ENCODE results near the gene RPUSD4. TPM values are rescaled to one million over a fixed set of nuclear protein-coding genes. Genes with fewer than 3 reads are reported as not detected.

The RPUSD4 gene
- total and polyA plus RNA-seq, 2 donors (not counting 1 experiment from before 2014, with no cell fraction given): 24.5 to 50.4 TPM

DNA sequence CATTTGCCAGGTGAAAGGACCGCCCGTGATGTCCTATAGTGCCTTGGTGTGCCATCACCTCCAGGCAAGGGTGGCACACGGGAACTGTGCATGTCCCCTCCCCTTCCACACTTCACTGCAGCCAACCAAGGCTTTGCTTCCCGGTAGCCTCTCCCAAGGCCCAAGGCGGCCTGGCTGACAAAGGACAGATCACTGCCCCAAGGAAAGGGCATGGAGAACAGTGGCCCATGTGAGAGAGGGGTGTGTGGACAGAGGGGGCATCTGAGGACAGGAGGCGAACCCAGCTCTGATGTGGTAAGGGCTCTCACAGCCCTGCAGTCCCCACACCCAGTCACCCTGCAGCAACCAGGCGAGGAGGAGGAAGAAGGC lies 50.4 kb downstream of the RPUSD4 start:
- DNase-seq (no peak), ATAC-seq (ENCODE audit: low read depth) (no peak)
- peaks cover 12% of the 10 kb centered on the region for H3K27me3 Mint-ChIP-seq
- Histone ChIP-seq H3K36me3 (replicated peaks in 1 of 2; ENCODE audit: control extremely low read depth in 1 of 2, control insufficient read depth in 1 of 2, extremely low read depth in 1 of 2, insufficient read depth in 2 of 2, low read length in 1 of 2) (no peaks in the 10 kb centered on the region), H2AFZ (ENCODE audit: insufficient read depth, low read depth, low read length, poor library complexity, severe bottlenecking) (no peak overlapping the region), H3K79me2 (ENCODE audit: control insufficient read depth, insufficient read depth, low read length) (no peaks in the 10 kb centered on the region), H4K20me1 (ENCODE audit: control insufficient read depth, insufficient read depth, low read length, poor library complexity, severe bottlenecking) (no peaks in the 10 kb centered on the region), H3K27me3 (replicated peaks in 1 of 4; ENCODE audit: control extremely low read depth in 1 of 4, control insufficient read depth in 3 of 4, insufficient read depth in 4 of 4, low read length in 3 of 4) (no peaks in the 10 kb centered on the region), H3K4me2 (replicated peaks; ENCODE audit: low read depth, low read length, poor library complexity, severe bottlenecking) (no peak overlapping the region), H3K4me3 (ENCODE audit: control extremely low read depth in 1 of 5, extremely low read depth in 1 of 5, insufficient read depth in 1 of 5, low read depth in 2 of 5, low read length in 4 of 5) (no peak overlapping the region), H3K27ac (ENCODE audit: low read length in 2 of 2) (no peak overlapping the region), H3K9me3 (ENCODE audit: control extremely low read depth in 1 of 3, control insufficient read depth in 2 of 3, insufficient read depth in 1 of 3, low read length in 2 of 3) (no peaks in the 10 kb centered on the region), H3K4me1 (ENCODE audit: control insufficient read depth in 2 of 2, insufficient read depth in 2 of 2, low read length in 2 of 2) (no peaks in the 10 kb centered on the region), H3K9ac (ENCODE audit: low read length) (no peak overlapping the region)
- TF ChIP-seq, protein P1, sequence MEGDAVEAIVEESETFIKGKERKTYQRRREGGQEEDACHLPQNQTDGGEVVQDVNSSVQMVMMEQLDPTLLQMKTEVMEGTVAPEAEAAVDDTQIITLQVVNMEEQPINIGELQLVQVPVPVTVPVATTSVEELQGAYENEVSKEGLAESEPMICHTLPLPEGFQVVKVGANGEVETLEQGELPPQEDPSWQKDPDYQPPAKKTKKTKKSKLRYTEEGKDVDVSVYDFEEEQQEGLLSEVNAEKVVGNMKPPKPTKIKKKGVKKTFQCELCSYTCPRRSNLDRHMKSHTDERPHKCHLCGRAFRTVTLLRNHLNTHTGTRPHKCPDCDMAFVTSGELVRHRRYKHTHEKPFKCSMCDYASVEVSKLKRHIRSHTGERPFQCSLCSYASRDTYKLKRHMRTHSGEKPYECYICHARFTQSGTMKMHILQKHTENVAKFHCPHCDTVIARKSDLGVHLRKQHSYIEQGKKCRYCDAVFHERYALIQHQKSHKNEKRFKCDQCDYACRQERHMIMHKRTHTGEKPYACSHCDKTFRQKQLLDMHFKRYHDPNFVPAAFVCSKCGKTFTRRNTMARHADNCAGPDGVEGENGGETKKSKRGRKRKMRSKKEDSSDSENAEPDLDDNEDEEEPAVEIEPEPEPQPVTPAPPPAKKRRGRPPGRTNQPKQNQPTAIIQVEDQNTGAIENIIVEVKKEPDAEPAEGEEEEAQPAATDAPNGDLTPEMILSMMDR (IDR thresholded peaks at IDR 0.05): no peak
- no peak for TF ChIP-seq EZH2 (IDR thresholded peaks at IDR 0.05; ENCODE audit: borderline replicate concordance, insufficient read depth, low read depth, low read length, poor library complexity, severe bottlenecking)
- H3K4me3 Mint-ChIP-seq: no peak overlapping the region
- no peaks in the 10 kb centered on the region for H3K9me3 Mint-ChIP-seq (ENCODE audit: insufficient read depth)
- H3K27ac Mint-ChIP-seq: no peak overlapping the region
- no peaks in the 10 kb centered on the region for H3K4me1 Mint-ChIP-seq
- intact Hi-C loops (cut with micrococcal nuclease): no loop called here
- CTCF ChIA-PET: no interaction called here
- 100% methylated on average over 1 of the region's 7 CpGs for WGBS (ENCODE audit: insufficient coverage)
- POLR2A ChIA-PET: no interaction called here

DNA sequence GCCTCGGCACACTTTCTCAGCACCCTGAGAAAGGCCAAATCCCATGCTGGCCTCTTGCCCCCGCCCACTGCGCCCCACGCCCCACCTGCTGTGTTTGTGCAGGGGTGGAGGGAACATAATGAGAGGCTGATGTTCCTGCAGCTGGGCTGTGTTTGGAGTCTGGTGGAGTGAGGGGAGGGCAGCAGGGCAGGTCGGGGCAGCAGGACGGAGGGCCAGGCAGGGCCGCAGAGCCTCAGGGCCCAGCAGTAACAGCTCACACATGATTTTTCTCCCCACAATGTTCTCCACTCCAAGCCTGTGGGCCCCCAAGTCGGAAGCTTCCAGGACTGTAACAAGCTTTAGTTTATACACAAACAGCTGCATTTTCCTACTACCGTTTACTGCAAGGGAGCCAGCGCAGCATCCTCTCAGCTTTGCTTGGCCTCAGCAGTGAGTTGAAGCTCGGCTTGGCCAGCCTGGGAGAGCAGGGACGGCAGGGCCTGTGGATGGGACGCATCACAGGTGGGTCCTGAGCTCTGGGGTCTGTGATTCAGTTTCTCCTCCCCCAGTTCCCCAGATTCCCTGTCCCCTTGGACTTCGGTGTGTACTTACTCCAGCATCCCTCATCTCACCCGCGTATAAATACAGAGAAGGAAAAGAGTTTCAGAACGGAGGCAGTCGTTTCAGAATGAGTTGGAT lies 51.0 kb downstream of the RPUSD4 start:
- Mint-ChIP-seq H3K27ac (no peak overlapping the region), H3K4me3 (no peak overlapping the region), H3K9me3 (ENCODE audit: insufficient read depth) (no peaks in the 10 kb centered on the region), H3K27me3 (peaks cover 12% of the 10 kb centered on the region), H3K4me1 (no peaks in the 10 kb centered on the region)
- Histone ChIP-seq H3K27me3 (replicated peaks in 1 of 4; ENCODE audit: control extremely low read depth in 1 of 4, control insufficient read depth in 3 of 4, insufficient read depth in 4 of 4, low read length in 3 of 4) (no peaks in the 10 kb centered on the region), H3K27ac (ENCODE audit: low read length in 2 of 2) (no peak overlapping the region), H4K20me1 (ENCODE audit: control insufficient read depth, insufficient read depth, low read length, poor library complexity, severe bottlenecking) (no peaks in the 10 kb centered on the region), H3K4me2 (replicated peaks; ENCODE audit: low read depth, low read length, poor library complexity, severe bottlenecking) (no peak overlapping the region), H2AFZ (ENCODE audit: insufficient read depth, low read depth, low read length, poor library complexity, severe bottlenecking) (no peak overlapping the region), H3K9ac (ENCODE audit: low read length) (no peak overlapping the region), H3K36me3 (replicated peaks in 1 of 2; ENCODE audit: control extremely low read depth in 1 of 2, control insufficient read depth in 1 of 2, extremely low read depth in 1 of 2, insufficient read depth in 2 of 2, low read length in 1 of 2) (no peaks in the 10 kb centered on the region), H3K9me3 (ENCODE audit: control extremely low read depth in 1 of 3, control insufficient read depth in 2 of 3, insufficient read depth in 1 of 3, low read length in 2 of 3) (no peaks in the 10 kb centered on the region), H3K4me3 (ENCODE audit: control extremely low read depth in 1 of 5, extremely low read depth in 1 of 5, insufficient read depth in 1 of 5, low read depth in 2 of 5, low read length in 4 of 5) (no peak overlapping the region), H3K4me1 (ENCODE audit: control insufficient read depth in 2 of 2, insufficient read depth in 2 of 2, low read length in 2 of 2) (no peaks in the 10 kb centered on the region), H3K79me2 (ENCODE audit: control insufficient read depth, insufficient read depth, low read length) (no peaks in the 10 kb centered on the region)
- ATAC-seq (ENCODE audit: low read depth): no peak
- ChIA-PET CTCF (no interaction called here), POLR2A (no interaction called here)
- WGBS (ENCODE audit: insufficient coverage): 88% methylated on average over 10 of the region's 18 CpGs
- TF ChIP-seq EZH2 (IDR thresholded peaks at IDR 0.05; ENCODE audit: borderline replicate concordance, insufficient read depth, low read depth, low read length, poor library complexity, severe bottlenecking): no peak
- TF ChIP-seq, protein P1 (IDR thresholded peaks at IDR 0.05): no peak
- no peak for DNase-seq
- intact Hi-C loops (cut with micrococcal nuclease): no loop called here

Measured in B cell (primary cell).